Measurements from ENCODE around the gene FAM120A.
"Not testable (repeated sequence)": the region's sequence is repeated elsewhere in the genome, so short reads cannot be mapped to it uniquely, and the experiment has no call there.

The FAM120A gene

GRCh38 chr9:93511228-93511627 lies 59.7 kb downstream of the FAM120A start:
- DNase-seq (ENCODE audit: low read depth): not testable (repeated sequence)

GRCh38 chr9:93512170-93512812 lies 60.8 kb downstream of the FAM120A start:
- not testable (repeated sequence) for DNase-seq (ENCODE audit: low read depth)

- no peak for DNase-seq (ENCODE audit: low read depth)
These were observed 62.1 kb downstream of the FAM120A start for GRCh38 chr9:93513606-93514005.

GRCh38 chr9:93517331-93517730 lies 65.8 kb downstream of the FAM120A start:
- no peak for DNase-seq (ENCODE audit: low read depth)

- DNase-seq (ENCODE audit: low read depth): no peak
These were observed 69.0 kb downstream of the FAM120A start for GRCh38 chr9:93520523-93520922.

- no peak for DNase-seq (ENCODE audit: low read depth)
These were observed 71.3 kb downstream of the FAM120A start for GRCh38 chr9:93522736-93523135.

DNA sequence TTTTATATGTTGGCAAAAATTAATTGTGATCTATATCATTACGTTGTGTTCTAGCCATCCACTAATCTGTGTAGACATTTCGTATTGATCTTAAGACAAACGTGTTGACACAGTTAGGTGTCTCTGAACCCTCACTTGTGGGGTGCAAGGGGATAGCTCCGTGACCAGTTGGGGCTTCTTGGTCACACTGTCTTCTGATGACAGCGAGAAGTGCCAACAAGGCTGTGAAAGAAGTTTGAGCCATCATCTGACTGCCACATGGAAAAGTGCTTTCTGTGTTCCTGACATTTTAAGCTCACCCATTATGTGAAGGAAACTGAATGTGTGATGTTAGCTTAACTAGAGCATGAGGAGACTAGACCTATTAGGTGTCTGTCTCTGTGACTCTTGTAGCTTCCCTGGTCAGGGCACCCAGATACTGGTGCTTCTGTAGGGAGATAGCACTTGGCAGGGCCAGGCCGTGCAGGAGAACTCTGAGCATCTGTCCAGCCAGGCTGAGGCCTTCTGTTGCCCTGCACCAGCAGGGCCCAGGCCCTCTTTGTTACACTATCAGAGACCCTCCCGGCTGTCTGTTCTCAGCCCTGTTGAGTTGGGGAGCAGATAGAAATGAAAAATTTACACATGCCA lies 72.1 kb downstream of the FAM120A start:
- no peak for DNase-seq (ENCODE audit: low read depth)

- no peak for DNase-seq (ENCODE audit: low read depth)
These were observed 74.0 kb downstream of the FAM120A start for GRCh38 chr9:93525476-93525875.

GRCh38 chr9:93531374-93531773 lies 79.9 kb downstream of the FAM120A start:
- DNase-seq (ENCODE audit: low read depth): no peak

DNA sequence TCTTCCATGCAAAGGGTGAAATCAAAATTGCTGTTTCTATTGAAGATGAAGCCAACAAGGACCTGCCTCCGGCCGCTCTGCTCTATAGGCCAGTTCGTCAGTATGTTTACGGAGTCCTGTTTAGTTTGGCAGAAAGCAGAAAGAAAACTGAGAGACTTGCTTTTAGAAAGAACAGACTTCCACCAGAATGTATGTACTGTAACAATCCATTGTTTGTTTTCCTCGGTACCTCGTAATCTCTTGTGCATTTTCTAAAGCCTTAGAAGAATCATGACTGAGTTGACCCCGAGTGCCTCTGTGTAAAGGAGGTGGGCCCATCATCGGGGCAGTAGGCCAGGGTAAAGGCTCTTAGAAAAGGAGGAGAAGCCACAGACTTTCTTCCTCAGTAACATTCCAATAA lies 80.7 kb downstream of the FAM120A start:
- no peak for DNase-seq (ENCODE audit: low read depth)

DNA sequence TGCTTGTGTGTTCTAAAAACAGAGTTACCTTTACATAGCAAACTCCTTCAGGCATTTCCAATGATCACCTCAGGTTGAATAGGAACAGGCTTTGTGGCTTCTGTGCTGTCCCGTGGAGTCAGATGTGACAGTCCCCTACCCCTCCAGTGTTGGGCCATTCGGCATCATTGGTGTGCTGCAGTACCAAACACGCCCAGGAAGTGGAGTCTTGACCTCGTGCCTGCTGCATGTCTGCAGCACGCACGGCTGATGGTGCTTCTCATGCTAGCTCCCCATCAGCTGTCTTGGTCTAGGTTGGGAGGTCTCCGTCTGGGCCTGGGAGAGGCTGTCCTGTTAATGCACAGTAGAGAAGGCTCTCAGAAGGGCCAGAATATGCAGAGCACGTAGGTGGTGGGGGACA lies 82.4 kb downstream of the FAM120A start:
- DNase-seq (ENCODE audit: low read depth): no peak

GRCh38 chr9:93536167-93536566 lies 84.7 kb downstream of the FAM120A start:
- DNase-seq (ENCODE audit: low read depth): no peak

- no peak for DNase-seq (ENCODE audit: low read depth)
These were observed 85.4 kb downstream of the FAM120A start for GRCh38 chr9:93536874-93537273.

DNA sequence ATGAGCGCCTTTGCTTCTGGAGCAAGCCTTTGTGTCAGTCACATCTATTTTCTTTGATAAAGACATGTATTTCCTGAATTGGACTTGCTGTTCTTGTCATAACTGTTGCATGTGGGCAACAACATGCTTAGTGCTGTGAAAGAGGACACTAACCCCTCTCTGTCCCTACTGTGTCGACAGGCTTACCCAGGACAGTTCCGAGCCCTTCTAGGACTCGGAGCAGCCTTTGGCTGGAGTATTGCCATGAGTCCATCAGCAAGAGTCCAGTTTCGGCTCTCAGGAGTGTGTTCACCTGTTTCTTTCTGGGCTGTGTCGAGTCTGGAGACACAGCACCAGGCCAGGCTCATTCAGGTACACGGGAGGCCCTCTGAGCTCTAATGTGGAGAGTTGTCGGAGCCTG lies 88.8 kb downstream of the FAM120A start:
- DNase-seq (ENCODE audit: low read depth): no peak

DNA sequence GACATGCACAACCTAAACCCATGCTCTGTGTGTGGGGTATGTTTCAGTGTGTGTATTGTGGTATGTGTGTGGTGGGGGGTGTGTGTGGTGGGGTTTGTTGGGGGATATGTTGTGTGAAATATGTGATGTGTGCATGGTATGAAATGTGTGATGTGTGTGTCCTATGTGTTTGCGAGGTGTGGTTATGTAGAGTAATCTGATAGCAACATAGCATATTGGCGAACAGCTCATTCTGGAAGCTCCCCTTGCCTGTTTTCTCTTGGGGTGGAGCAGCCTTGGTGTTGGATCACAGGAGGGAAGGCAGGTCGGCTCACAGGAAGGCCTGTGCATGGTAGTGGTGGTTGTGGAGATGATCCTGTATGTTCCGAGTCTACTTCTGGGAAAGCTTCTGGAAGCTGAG lies 89.5 kb downstream of the FAM120A start:
- no peak for DNase-seq (ENCODE audit: low read depth)

GRCh38 chr9:93541581-93542349 lies 90.3 kb downstream of the FAM120A start:
- DNase-seq (ENCODE audit: low read depth): no peak

- DNase-seq (ENCODE audit: low read depth): no peak
These were observed 91.6 kb downstream of the FAM120A start for GRCh38 chr9:93543117-93543516.

DNA sequence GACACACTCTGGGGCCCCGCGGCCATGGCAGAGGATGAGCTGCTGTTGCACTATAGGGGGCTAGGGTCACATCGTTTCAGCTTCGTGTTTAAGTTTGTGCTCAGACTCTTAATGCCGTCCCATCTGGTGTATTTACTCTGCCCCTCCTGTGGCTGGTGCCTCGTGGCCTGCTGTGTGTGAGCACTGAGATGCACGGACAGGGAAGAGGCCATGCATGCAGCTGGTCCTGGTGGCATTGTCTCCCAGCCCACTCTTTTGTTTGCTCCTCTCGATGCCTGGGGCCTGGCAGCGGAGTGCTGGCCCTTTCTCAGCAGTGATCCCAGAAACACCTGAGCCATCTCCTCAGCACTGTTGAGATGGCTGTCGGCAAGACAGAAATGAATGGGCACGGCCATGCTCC lies 94.9 kb downstream of the FAM120A start:
- DNase-seq (ENCODE audit: low read depth): no peak

- no peak for DNase-seq (ENCODE audit: low read depth)
These were observed 98.1 kb downstream of the FAM120A start for GRCh38 chr9:93549611-93550010.

DNA sequence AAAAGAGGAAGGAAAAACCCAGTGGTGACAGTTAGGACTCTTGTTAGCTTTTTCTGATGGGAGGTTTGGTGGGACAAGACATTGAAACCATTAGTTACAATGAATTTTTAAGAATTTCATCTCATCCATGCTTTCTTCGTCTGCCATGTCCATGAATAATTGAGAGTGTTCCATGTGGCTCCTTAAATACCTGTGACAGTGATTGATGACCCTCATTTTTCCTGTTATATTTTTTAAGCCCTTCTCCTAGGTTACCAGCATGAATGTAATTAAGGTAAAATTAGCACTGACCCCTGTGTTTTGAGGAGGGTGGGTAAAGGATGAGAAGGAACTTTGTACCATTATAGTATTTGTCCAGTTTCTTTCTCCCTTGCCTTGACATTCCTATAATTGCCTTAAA lies 101.4 kb downstream of the FAM120A start:
- no peak for DNase-seq (ENCODE audit: low read depth)

DNA sequence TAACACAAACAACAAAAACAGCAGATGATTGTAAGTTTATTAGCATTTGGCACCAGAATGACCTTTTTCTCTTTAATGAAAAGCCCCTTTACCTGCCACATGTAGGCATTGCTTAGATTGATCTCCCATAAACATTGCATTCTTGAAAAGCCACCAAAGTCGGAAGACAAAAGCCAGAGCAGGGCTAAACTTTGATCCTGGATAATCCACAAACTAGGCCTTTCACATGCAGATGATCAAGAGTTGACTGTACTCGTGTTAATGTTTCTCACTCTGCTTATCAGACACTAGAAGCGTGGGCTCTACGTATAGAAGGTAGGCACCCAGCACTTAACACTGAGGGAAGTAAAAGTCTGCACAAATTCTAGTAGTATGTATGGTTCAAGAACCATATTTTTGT lies 103.9 kb downstream of the FAM120A start:
- DNase-seq (ENCODE audit: low read depth): no peak

DNA sequence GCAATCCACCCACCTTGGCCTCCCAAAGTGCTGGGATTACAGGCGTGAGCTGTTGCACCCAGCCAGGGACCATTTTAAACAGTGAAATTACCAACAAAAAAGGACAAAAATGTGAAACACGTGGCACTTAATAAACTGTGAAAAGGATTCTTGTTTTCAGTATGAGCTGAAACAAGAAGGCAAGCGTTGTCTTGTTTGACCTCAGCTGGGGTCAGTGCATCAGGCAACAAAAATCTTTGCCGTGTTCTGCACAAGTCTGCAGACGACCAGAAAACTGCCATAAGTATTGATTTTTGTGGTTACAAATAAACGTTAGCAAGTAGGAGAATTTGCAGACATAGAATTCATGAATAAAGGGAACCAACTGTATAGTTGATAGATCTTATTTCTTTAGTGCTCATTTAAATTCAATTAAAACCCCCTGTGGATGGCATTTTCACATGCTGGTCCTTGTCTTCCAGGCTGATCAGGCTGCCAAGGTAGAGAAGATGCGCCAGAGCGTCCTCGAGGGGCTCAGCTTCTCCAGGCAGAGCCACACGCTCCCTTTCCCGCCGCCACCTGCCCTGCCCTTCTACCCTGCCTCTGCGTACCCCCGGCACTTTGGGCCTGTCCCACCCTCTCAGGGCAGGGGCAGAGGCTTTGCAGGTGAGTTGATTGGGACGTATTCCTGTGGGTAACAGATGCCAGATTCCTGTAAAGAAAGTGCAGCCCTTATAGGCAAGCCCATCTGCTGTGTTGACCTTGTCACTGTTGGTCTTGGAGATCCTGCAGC lies 106.1 kb downstream of the FAM120A start:
- no peak for DNase-seq (ENCODE audit: low read depth)

DNA sequence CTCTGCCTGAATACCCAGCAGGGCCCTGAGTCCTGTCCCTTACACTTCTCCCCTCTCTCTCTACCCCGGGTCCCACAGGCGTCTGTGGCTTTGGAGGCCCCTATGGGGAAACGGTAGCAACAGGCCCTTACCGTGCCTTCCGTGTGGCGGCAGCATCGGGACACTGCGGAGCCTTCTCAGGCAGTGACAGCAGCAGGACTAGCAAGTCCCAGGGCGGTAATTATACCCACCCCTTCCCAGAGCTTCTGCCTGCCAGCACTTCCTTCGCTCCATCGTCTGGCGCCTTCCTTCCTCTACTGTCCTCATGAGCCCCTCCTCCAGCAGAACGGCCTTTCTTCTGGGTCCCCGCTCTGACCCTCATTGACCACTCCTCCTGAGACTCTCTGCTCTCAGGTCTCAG lies 107.0 kb downstream of the FAM120A start:
- no peak for DNase-seq (ENCODE audit: low read depth)

All from activated T-helper 9 cell treated with anti-CD3 and anti-CD28 coated beads, Interleukin-2, amount 50 U/mL, for 16 hours (primary cell).